ENCODE measurements around the gene GPR18.

GPR18 gene

DNA sequence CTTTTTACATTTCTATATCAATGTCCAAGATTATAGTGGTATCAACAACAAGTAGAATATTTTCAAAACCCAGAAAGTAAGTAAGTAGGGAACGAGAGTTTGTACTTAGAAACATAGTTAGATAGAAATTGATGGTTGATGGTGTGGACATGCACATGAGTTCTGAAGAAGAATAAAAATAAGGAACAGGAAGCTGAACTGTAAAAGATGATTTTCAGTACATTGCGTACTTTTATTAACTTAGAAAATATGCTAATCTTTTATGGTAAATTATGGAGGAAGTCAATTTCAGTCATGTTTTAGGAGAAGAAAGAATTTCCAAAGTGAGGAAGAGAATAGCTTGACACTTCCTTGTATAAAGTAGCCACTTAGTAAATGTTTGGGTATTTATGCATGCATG lies 12.3 kb upstream of the GPR18 start:
- H3K9me3 Mint-ChIP-seq, result no peaks in the 10 kb centered on the region
- no peaks in the 10 kb centered on the region for H3K27me3 Mint-ChIP-seq
- H3K36me3 Mint-ChIP-seq (ENCODE audit: low read depth), result peaks cover 51% of the 10 kb centered on the region
- peak overlapping the region; percentile 93 for H3K27ac Mint-ChIP-seq
- H3K4me1 Mint-ChIP-seq (ENCODE audit: low read depth), result peaks cover 63% of the 10 kb centered on the region
- intact Hi-C loops (cut with micrococcal nuclease), result loop anchor here (1.0 to 5.0 kb wide), 5 partner anchors 37 to 237 kb away; partner anchors contain the start of gene GPR183
- H3K4me3 Mint-ChIP-seq, result no peak overlapping the region

DNA sequence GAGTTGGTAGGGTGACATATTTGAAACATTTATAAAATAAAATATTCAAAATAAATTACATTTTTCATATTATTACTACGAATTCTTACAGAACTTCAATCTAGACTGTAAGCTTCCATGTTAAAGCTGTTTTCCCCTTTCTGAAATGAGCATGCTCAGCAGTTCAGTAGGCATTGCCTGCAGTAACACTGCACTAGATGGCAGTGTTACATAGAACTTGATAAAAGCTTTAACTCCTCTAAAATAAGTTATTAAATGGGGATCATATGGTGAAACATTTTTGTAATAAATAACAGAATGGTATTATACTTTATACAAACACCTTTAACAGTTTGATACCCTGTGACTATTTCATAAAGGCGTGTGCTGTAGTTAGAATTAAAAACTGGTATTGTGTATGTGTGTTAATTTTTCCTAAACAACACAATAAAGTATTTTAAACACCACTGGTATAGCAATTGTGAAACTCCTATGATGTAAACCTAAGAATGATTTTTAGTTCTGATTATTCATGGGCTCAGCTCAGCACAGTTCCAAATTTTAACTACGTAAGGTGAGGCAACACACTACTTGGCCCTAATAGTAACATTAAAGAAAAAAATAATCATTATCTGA lies 11.6 kb upstream of the GPR18 start:
- peaks cover 48% of the 10 kb centered on the region for H3K36me3 Mint-ChIP-seq (ENCODE audit: low read depth)
- no peak overlapping the region for H3K4me3 Mint-ChIP-seq
- peak overlapping the region; percentile 93 for H3K27ac Mint-ChIP-seq

DNA sequence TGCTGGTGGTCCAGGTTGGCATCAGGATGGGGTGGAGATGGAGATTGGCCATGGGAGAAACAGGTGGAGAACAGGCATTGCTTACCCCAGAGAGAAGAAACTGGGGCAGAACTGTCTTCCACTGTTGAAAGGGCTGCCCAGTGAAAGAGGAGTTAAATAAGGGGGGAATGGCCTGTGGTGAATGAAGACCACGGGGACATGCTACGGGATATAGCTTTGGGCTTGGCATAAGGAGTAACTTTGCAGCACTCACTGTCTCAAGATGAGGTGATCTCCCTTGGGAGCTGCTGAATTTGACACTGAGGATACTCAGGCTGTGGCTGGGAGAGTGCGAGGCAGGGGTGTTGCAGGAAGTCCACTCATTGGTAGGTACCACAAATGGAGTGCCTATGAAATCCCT lies 10.6 kb upstream of the GPR18 start:
- H3K9me3 Mint-ChIP-seq, result no peaks in the 10 kb centered on the region
- H3K4me1 Mint-ChIP-seq (ENCODE audit: low read depth), result peaks cover 59% of the 10 kb centered on the region
- H3K27me3 Mint-ChIP-seq, result no peaks in the 10 kb centered on the region
- H3K27ac Mint-ChIP-seq, result peak overlapping the region; percentile 31
- H3K36me3 Mint-ChIP-seq (ENCODE audit: low read depth), result peaks cover 40% of the 10 kb centered on the region
- H3K4me3 Mint-ChIP-seq, result no peak overlapping the region
- intact Hi-C loops (cut with micrococcal nuclease), result loop anchor here (2.0 kb wide), 1 partner anchor 118 kb away; no protein-coding TSS in a partner anchor

More for the DNA sequence above, 11.6 kb upstream of the GPR18 start:
- H3K27me3 Mint-ChIP-seq, result no peaks in the 10 kb centered on the region
- H3K4me1 Mint-ChIP-seq (ENCODE audit: low read depth), result peaks cover 59% of the 10 kb centered on the region
- no peaks in the 10 kb centered on the region for H3K9me3 Mint-ChIP-seq
- intact Hi-C loops (cut with micrococcal nuclease), result loop anchor here (1.0 to 5.0 kb wide), 6 partner anchors 38 to 238 kb away; partner anchors contain the start of gene GPR183

DNA sequence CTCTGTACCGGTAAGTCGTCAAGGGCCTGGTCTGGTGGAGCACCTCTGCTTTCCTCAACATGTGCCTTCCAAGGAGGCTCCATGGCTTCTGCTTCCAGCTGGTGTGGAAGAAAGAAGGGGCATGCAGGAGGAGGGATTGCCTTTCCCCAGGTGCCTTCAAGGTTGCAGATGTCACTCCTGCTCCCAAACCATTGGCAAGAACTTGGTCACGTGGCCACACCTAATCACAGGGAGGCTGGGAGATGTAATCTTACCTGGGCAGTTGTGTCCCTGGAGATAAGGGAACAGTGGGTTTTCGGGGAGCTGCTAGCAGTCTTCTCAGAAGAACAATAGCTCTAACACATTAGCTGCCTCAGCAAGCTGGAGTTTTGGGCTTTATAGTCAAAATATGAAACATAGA lies 9.7 kb upstream of the GPR18 start:
- H3K4me1 Mint-ChIP-seq (ENCODE audit: low read depth), result peaks cover 56% of the 10 kb centered on the region
- intact Hi-C loops (cut with micrococcal nuclease), result loop anchor here (2.0 kb wide), 1 partner anchor 119 kb away; no protein-coding TSS in a partner anchor
- no peak overlapping the region for H3K4me3 Mint-ChIP-seq
- peaks cover 42% of the 10 kb centered on the region for H3K36me3 Mint-ChIP-seq (ENCODE audit: low read depth)
- no peaks in the 10 kb centered on the region for H3K9me3 Mint-ChIP-seq
- no peak overlapping the region for H3K27ac Mint-ChIP-seq
- H3K27me3 Mint-ChIP-seq, result no peaks in the 10 kb centered on the region

DNA sequence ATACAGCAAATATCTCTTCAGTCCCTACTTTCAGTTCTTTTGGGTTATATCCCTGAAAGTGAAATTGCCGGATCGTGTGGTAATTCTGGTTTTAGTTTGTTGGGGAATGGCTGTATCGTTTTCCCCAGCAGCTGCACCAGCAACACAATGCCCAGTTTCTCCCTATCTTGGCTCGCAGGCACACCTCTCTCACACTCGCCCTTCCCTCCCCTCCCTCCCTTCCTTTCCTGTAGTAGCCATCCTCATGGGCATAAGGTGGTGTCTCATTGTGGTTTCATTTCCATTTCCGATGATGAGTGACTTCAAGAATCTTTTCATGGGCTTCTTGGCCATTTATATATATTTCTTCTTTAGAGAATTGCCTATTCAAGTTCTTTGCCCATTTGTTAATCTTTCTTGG lies 8.6 kb upstream of the GPR18 start:
- peaks cover 31% of the 10 kb centered on the region for H3K36me3 Mint-ChIP-seq (ENCODE audit: low read depth)
- intact Hi-C loops (cut with micrococcal nuclease), result loop anchor here (1.0 kb wide), 1 partner anchor 91 kb away; no protein-coding TSS in a partner anchor
- peaks cover 52% of the 10 kb centered on the region for H3K4me1 Mint-ChIP-seq (ENCODE audit: low read depth)
- no peak overlapping the region for H3K4me3 Mint-ChIP-seq
- H3K27me3 Mint-ChIP-seq, result no peaks in the 10 kb centered on the region
- no peaks in the 10 kb centered on the region for H3K9me3 Mint-ChIP-seq
- no peak overlapping the region for H3K27ac Mint-ChIP-seq

DNA sequence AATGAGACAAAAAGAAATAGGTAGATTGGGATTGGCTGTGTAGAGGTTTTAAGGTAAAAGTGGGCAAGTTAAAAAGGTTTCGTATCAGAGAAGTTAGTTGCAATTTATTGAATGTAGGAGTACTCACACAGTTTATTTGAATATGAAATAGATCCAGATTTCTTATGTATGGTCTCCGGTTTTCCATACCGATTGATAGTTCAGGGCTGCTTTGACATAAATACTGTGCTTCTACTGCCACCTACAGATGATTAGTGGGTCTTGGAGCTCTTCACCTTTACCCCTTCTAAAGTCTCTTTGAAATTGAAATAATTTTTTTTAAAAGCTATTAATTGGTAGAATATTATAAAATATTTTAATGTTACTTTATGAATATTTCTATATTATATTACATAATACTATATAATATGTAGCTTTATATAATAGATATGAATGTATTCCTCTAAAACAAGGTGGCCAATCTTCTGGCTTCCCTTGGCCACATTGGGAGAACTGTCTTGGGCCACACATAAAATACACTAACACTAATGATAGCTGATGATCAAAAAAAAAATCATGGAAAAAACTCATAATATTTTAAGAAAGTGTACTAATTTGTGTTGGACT lies 7.7 kb upstream of the GPR18 start:
- Mint-ChIP-seq H3K27ac (no peak overlapping the region), H3K4me3 (no peak overlapping the region), H3K36me3 (ENCODE audit: low read depth) (peaks cover 31% of the 10 kb centered on the region), H3K9me3 (no peaks in the 10 kb centered on the region), H3K27me3 (no peaks in the 10 kb centered on the region), H3K4me1 (ENCODE audit: low read depth) (peaks cover 49% of the 10 kb centered on the region)
- intact Hi-C loops (cut with micrococcal nuclease), result loop anchor here (1.0 kb wide), 1 partner anchor 90 kb away; no protein-coding TSS in a partner anchor

DNA sequence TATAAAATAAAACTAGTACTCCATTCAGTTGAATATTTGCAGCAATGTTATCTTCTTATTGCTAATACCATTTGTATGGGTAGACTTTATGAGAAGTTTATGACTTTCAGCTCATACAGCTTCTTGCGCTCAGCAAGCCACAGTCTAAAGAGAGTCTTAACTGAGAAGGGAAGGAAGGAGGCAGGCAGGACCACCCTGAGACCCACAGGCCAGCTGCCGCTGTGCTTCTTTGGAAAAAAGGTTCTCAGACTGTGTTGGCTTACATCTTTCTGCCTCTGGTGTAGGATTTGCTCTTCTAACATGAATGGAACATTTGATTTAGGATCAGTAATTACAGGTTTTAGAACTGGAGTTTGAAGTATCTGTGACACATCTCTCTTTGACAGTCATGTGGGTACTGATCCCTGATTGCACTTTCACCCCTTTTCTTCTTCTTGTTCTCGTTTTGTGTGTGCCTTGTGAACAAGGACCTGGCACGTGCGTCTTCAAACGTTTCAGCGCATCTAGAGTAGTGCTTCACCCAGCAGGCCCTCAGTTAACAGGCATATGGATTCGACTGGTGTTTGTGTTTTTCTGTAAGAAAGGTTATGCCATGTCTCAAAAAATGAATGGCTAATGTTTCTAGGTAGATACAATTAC lies 7.1 kb upstream of the GPR18 start:
- intact Hi-C loops (cut with micrococcal nuclease), result no loop called here
- H3K27me3 Mint-ChIP-seq, result no peaks in the 10 kb centered on the region
- H3K4me3 Mint-ChIP-seq, result no peak overlapping the region
- no peaks in the 10 kb centered on the region for H3K9me3 Mint-ChIP-seq
- no peak overlapping the region for H3K27ac Mint-ChIP-seq
- H3K4me1 Mint-ChIP-seq (ENCODE audit: low read depth), result peaks cover 46% of the 10 kb centered on the region
- H3K36me3 Mint-ChIP-seq (ENCODE audit: low read depth), result peaks cover 34% of the 10 kb centered on the region

DNA sequence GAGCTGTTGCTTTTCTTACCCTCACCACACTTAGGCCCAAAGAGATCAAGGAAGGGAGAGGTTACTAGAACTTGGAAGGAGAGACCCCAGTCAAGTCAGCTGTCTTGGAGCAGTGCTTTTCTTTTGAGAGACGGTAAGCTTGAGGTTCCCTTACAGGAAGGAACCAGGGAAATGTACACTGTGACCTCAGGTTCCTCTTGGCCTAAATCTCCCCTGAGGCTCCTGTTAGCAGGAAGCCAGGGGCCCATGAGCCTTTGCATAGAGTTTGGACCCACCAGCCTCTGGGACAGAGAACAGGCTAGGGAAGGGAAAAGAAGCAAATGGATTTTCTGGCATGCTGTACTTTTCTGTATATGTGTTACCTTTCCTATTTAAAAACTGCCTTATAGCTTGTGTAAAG lies 5.9 kb upstream of the GPR18 start:
- H3K36me3 Mint-ChIP-seq (ENCODE audit: low read depth), result peaks cover 42% of the 10 kb centered on the region

DNA sequence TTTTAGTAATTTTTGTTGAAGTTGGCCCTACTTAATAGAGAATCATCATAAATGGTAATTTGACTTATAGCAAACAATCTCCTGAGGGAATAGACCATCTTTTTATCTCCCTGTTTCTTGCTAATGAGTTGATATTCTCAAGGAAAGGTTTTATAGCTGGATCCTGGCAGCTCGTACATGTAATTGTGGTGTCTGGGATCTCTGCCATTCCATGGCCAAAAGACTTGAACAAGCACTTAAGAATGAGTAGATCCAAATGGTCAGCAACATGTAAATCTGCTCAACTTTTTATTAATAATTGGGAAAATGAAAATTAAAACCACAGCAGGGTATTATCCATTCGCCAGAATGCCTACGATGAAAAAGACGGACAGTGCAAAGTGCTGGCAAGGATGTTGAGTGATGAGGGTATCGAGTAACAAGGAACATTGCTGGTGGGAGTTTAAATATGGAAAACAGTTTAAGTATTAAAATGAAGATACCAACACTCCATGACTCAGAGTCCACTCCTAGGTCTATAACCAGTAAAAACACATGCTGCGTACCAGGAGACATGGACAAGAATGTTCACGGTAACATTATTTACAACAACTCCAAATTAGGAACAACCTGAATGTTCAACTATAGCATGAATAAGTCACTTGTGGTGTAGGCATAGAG lies 5.1 kb upstream of the GPR18 start:
- Mint-ChIP-seq H3K4me1 (ENCODE audit: low read depth) (peaks cover 55% of the 10 kb centered on the region), H3K27ac (no peak overlapping the region), H3K4me3 (no peak overlapping the region), H3K36me3 (ENCODE audit: low read depth) (peaks cover 34% of the 10 kb centered on the region), H3K9me3 (no peaks in the 10 kb centered on the region), H3K27me3 (no peaks in the 10 kb centered on the region)
- intact Hi-C loops (cut with micrococcal nuclease), result loop anchor here (5.0 kb wide), 1 partner anchor 66 kb away; no protein-coding TSS in a partner anchor

More for the DNA sequence above, 5.9 kb upstream of the GPR18 start:
- intact Hi-C loops (cut with micrococcal nuclease), result loop anchor here (5.0 kb wide), 1 partner anchor 67 kb away; no protein-coding TSS in a partner anchor
- no peak overlapping the region for H3K27ac Mint-ChIP-seq
- no peaks in the 10 kb centered on the region for H3K27me3 Mint-ChIP-seq
- H3K4me3 Mint-ChIP-seq, result no peak overlapping the region
- H3K4me1 Mint-ChIP-seq (ENCODE audit: low read depth), result peaks cover 56% of the 10 kb centered on the region
- H3K9me3 Mint-ChIP-seq, result no peaks in the 10 kb centered on the region

DNA sequence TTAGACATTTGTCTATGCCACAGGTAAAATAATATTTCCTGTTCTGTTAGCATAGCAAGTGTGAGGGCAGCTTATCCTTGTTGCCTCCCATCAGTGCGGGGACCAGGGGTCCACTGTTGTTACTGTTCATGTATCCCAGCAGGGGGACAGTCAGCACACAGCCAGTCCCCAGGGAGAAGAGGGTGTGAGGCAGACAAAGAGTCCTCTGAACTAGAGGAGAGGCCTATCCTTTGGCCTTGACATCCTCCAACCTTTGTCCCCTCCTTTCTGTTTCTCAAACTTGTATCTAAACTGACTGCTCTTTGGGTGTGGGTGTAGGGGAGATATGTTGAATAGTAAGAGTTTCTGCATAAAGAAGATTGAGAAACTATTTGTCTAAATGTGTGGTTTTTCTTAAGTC lies 2.9 kb upstream of the GPR18 start:
- Mint-ChIP-seq H3K36me3 (ENCODE audit: low read depth) (peaks cover 28% of the 10 kb centered on the region), H3K4me3 (no peak overlapping the region)

DNA sequence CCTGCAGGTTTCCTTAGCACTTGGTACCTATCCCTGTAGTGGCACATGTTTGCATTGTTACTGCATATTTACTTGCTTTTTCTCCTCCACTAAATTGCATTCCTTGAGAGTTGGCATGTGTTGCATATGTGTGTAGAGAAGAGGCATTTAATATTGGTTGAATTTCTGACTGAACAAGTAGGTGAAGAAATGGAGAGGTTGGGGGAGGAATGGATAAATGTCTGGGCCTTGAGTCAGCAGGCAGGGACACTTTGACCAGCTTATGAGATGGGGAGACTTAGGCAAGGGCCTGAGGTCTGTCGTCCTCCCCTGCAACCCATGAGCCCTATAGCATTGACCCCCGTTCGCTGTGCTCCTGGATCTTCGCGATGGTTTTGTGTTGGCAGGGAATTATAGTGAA lies 2.0 kb upstream of the GPR18 start:
- Mint-ChIP-seq H3K27ac (peak overlapping the region; percentile 60), H3K4me1 (ENCODE audit: low read depth) (peaks cover 52% of the 10 kb centered on the region), H3K4me3 (no peak overlapping the region), H3K9me3 (no peaks in the 10 kb centered on the region), H3K36me3 (ENCODE audit: low read depth) (peaks cover 25% of the 10 kb centered on the region), H3K27me3 (no peaks in the 10 kb centered on the region)
- intact Hi-C loops (cut with micrococcal nuclease), result loop anchor here (5.0 kb wide), 1 partner anchor 63 kb away; no protein-coding TSS in a partner anchor

More for the DNA sequence above, 2.9 kb upstream of the GPR18 start:
- Mint-ChIP-seq H3K27ac (peak overlapping the region; percentile 60), H3K27me3 (no peaks in the 10 kb centered on the region), H3K9me3 (no peaks in the 10 kb centered on the region), H3K4me1 (ENCODE audit: low read depth) (peaks cover 58% of the 10 kb centered on the region)
- intact Hi-C loops (cut with micrococcal nuclease), result loop anchor here (5.0 kb wide), 1 partner anchor 64 kb away; no protein-coding TSS in a partner anchor

DNA sequence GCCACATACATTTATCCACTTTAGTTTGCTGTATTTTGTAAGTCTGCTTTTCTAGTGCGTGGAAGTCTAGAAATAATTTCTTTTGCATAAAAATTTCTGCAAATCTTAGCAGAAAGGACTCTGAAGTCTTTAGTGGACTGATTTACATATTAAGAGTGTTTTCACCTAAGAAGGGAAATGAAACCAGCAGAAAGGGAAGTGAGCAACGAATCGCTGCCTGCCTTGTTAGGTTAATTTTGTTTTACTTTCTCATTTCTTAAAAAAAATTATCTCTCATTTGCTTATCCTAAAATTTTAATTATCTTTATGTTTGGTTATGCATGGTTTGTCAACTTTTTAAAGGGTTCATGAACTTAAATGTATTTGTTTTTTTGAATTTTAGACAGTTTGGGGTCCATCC lies 767 bp upstream of the GPR18 start:
- Mint-ChIP-seq H3K4me3 (peak overlapping the region; percentile 45), H3K27me3 (no peaks in the 10 kb centered on the region), H3K27ac (peak overlapping the region; percentile 60), H3K9me3 (no peaks in the 10 kb centered on the region), H3K4me1 (ENCODE audit: low read depth) (peaks cover 49% of the 10 kb centered on the region), H3K36me3 (ENCODE audit: low read depth) (peaks cover 29% of the 10 kb centered on the region)
- intact Hi-C loops (cut with micrococcal nuclease), result loop anchor here (5.0 kb wide), 1 partner anchor 37 kb away; no protein-coding TSS in a partner anchor

DNA sequence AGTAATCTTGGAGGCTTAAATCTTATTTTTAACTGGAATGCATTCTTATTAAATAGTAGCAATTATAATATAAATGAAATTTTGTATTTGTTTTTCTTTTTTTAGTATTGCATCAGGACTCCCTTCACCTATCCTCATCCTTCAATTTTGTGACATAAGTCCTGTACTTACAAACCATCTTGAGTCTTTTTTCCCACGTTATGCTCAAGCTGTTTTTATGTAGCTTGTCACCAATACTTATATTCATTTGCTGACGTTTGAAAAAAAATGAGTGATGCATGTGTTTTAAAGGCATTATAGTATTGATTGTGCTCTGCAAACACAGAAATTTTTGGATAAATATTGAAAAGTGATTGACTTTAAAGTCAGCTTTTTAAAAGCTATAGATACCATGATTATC lies 888 bp downstream of the GPR18 start:
- intact Hi-C loops (cut with micrococcal nuclease), result loop anchor here (5.0 kb wide), 1 partner anchor 35 kb away; no protein-coding TSS in a partner anchor
- no peak overlapping the region for H3K27ac Mint-ChIP-seq
- peaks cover 44% of the 10 kb centered on the region for H3K4me1 Mint-ChIP-seq (ENCODE audit: low read depth)

More for the DNA sequence above, 888 bp downstream of the GPR18 start:
- H3K9me3 Mint-ChIP-seq, result no peaks in the 10 kb centered on the region
- peaks cover 21% of the 10 kb centered on the region for H3K36me3 Mint-ChIP-seq (ENCODE audit: low read depth)
- H3K27me3 Mint-ChIP-seq, result no peaks in the 10 kb centered on the region
- H3K4me3 Mint-ChIP-seq, result no peak overlapping the region

Data from dendritic cell treated with granulocyte-macrophage colony-stimulating factor and Interleukin-4, amounts not matched to agents 40 ng/mL and 50 ng/mL, for 4 days (primary cell).